ENCODE measurements around the gene ASTN2. TPM values are rescaled to one million over a fixed set of nuclear protein-coding genes. Genes with fewer than 3 reads are reported as not detected.
"Not testable (repeated sequence)": the region's sequence is repeated elsewhere in the genome, so short reads cannot be mapped to it uniquely, and the experiment has no call there.

ASTN2 gene
- total RNA-seq, 1 donor from 2014 or later: 9.7 TPM

- DNase-seq: no peak
Observed at GRCh38 chr9:116910201-116910600, 504.7 kb downstream of the ASTN2 start.

GRCh38 chr9:116907989-116908388 lies 506.9 kb downstream of the ASTN2 start:
- DNase-seq: no peak

- DNase-seq: peak; percentile 40
Observed at GRCh38 chr9:116905171-116905588, 509.7 kb downstream of the ASTN2 start.

GRCh38 chr9:116904165-116904564 lies 510.7 kb downstream of the ASTN2 start:
- no peak for DNase-seq

GRCh38 chr9:116901260-116901659 lies 513.6 kb downstream of the ASTN2 start:
- no peak for DNase-seq

- no peak for DNase-seq
Observed at GRCh38 chr9:116900543-116900942, 514.3 kb downstream of the ASTN2 start.

- no peak for DNase-seq
Observed at GRCh38 chr9:116900007-116900367, 514.9 kb downstream of the ASTN2 start.

GRCh38 chr9:116899337-116900006 lies 515.4 kb downstream of the ASTN2 start:
- no peak for DNase-seq

- not testable (repeated sequence) for DNase-seq
Observed at GRCh38 chr9:116898131-116898530, 516.7 kb downstream of the ASTN2 start.

GRCh38 chr9:116897201-116897600 lies 517.7 kb downstream of the ASTN2 start:
- DNase-seq: no peak

GRCh38 chr9:116895961-116896360 lies 518.9 kb downstream of the ASTN2 start:
- no peak for DNase-seq

GRCh38 chr9:116891424-116891823 lies 523.4 kb downstream of the ASTN2 start:
- no peak for DNase-seq

- not testable (repeated sequence) for DNase-seq
Observed at GRCh38 chr9:116888476-116888875, 526.4 kb downstream of the ASTN2 start.

- no peak for DNase-seq
Observed at GRCh38 chr9:116888066-116888465, 526.8 kb downstream of the ASTN2 start.

- no peak for DNase-seq
Observed at GRCh38 chr9:116883676-116884075, 531.2 kb downstream of the ASTN2 start.

GRCh38 chr9:116877072-116877471 lies 537.8 kb downstream of the ASTN2 start:
- DNase-seq: no peak

GRCh38 chr9:116875576-116875975 lies 539.3 kb downstream of the ASTN2 start:
- DNase-seq: no peak

- DNase-seq: no peak
Observed at GRCh38 chr9:116873937-116874914, 540.6 kb downstream of the ASTN2 start.

GRCh38 chr9:116873491-116873890 lies 541.4 kb downstream of the ASTN2 start:
- DNase-seq: no peak

- no peak for DNase-seq
Observed at GRCh38 chr9:116870566-116870965, 544.3 kb downstream of the ASTN2 start.

GRCh38 chr9:116868201-116868600 lies 546.7 kb downstream of the ASTN2 start:
- no peak for DNase-seq

GRCh38 chr9:116861321-116861720 lies 553.5 kb downstream of the ASTN2 start:
- no peak for DNase-seq

GRCh38 chr9:116860509-116861120 lies 554.2 kb downstream of the ASTN2 start:
- DNase-seq: peak; percentile 25
